Measurements from ENCODE around the gene SLIT3.

SLIT3 gene

DNA sequence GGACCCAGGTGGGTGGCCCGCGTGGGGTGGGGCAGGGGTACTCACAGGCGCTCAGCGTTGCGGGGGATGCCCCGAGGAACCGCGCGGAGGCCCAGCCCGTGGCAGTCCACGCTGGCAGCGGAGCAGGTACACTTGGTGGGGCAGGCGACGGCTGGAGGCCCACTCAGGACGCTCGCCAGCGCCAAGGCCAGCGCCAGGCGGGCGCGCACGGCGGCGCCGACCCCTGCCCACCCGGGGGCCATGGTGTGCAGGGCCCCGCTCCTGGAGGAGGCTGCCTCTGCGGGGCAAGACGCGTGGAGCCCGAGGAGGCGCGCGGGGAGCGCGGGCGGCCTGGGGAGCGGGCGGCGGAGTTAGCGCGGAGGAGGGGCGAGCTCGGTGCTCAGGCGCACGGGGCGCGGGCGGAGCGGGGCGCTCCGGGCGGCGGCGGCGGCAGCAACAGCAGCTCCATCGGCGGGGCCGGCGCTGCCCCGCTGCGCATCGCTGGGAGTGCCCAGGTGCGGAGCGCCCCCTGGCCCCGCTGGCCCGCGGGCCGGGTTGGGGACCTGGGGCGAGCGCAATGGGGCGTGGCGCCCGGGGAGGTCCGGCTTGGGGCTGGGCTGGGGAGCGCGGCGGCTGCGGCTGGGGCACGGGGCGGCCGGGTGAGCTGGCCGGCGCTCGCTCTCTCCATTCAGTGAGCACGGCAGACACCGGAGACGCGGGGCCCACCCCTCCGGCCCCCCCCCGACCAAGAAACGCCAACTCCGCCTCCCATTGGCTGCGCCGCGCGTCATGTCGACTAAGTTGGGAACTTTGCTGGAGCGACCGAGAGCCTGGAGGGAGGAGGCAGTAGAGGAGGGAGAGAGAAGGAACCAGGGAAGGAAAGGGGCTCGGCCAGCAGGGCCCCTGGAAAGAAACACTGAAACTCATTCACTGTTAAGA, at the start of gene SLIT3:
TSS of gene SLIT3 (minus strand) at position 672 of the 918 bp plus-strand sequence. CDS start at position 242, 430 bp downstream.
- no peak for DNase-seq

DNA sequence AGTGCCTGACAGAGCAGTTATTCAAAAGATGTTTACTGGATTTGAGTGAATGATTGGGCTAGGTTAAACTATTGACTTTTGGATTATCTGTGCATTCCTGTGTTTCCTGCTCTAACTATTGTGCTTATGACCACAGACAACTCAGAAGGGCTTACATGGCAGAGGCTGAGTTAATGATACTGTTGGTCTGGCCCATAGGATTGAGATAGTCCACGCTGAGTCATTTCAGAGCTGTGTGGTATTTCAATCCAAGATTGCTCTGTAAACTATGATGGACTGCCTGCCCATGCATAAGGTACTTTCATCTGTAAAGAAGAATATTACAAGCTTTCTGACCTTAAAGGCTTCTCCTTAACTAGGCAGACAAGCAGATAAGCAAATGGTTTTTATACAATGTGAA, 49.1 kb upstream of the SLIT3 start:
- DNase-seq: no peak

DNA sequence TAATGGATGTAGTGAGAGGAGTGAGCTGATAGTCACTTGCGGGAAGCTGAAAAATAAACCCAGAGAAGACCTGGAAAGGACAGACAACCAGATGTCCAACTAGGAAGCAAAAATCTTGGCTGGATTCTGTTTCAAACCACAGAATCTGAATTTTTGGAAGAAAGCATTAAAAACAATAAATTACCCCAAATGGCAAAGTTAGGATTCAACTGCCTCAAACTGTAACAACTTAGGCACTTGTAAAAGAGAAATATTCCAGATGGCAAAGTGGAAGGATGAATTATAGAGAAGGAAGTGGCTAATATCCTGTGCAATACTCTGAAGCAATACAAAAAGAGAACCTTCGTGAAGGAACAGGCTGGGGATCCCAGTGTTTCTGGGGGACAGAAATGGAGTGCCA, 46.8 kb upstream of the SLIT3 start:
- no peak for DNase-seq

DNA sequence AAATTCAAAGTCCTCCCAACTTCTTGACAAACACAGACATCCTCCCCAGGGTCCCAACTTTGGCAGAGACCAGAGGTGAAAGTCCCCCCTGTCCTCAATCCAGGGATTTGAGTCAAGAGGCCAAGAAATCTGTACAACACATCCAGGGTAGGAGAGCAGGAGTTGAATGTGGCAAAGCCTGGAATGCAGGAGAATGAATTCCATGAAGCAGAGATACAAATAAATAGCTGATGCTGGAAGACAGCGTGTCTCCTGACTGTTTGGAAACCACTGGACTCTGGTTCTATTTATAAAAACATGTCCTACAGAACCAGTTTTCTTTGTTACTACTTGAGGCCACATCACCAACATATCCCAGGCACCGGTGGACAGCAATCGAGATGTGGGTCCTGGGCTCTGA, 43.7 kb upstream of the SLIT3 start:
- DNase-seq: no peak

DNA sequence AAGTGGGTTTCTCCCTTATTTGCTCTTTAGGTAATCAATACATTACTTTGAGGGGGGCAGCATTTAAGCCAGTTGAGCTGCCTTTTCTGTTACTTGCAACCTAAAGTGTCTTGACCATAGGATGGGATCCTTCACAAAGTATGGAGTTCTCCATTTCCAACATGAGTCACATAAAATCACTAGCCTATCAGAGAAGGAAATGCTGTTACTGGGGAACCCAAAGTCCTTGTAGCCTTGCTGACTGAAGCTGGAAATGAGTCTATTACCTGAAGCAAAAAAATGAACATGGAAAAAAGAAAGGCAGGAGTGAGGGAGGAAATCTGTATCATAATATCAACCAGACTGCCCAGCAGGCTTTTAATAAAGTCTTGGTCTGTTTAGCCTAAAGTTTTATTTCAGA, 42.8 kb upstream of the SLIT3 start:
- DNase-seq: no peak

DNA sequence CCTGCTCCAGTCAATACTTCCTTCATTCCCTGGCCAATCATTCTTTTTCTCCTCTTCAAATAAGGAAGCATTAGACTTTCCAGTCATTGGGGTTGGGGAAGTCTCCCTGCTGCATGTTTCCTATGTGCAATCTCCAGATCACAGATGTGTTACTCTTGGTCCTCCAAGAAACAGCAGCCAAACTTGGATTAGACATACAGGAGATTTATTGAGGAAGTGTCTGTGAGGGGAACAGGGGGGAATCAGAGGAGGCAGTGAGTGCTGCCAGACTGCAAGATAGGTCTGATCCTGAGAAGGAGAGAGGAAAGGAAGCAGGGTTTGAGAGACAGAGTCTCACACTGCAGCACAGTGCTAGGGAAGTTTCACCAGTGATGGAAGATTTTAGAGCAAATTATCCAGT, 40.6 kb upstream of the SLIT3 start:
- no peak for DNase-seq

DNA sequence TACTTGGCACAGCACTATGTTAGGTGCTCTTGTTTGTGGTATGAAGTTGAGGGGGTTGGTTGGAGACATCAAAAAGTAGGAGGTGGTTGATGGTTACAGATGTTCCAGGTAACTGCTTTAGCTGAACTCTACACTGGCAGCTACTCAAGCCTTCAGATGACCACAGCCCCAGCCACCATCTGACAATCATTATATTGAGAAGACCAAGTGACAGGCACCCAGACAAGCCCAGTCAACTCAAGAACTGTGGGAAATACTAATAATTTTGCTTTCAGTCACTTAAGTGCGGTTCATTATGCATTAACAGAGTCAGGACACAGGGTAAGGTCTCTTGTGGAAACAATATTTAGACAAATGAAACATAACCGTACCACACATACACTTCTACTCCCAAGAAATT, 38.9 kb upstream of the SLIT3 start:
- DNase-seq: no peak

DNA sequence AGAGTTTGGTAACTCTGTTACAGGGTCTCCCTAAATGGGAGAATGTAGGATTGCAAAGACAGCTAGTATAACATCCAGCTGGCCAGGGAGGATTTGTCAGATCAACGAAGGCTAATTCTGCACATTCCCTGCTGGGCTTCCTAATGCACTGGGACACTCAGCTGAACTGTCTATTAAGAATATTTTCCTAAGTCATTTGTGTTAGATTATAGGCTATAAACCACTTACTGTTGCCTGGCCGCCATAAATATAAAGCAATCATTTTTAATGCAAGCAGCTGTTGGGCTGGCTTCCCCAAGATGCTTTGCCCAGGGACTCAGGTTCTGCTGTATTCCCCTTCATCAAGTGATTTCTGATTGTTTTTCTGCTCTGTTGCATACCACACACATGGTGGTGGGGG, 35.3 kb upstream of the SLIT3 start:
- DNase-seq: no peak

DNA sequence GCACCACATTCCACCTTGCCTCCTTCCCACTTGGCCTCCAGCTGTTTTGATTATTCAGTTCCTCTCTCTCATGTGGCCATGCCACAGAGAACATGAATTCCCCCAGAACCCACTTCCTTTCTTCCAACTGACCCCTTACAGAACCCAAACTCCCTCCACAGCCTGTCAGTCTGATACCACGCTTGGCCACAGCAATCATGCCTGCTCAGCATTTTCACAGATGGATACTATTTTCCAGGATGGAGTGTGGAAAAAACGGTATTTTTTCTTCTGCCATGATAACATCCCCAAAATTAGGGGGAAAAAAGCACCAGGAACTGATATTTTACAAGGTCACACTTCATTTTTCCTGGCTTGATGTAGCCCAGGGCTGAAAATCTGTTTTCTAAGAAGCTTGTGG, 34.9 kb upstream of the SLIT3 start:
- no peak for DNase-seq

DNA sequence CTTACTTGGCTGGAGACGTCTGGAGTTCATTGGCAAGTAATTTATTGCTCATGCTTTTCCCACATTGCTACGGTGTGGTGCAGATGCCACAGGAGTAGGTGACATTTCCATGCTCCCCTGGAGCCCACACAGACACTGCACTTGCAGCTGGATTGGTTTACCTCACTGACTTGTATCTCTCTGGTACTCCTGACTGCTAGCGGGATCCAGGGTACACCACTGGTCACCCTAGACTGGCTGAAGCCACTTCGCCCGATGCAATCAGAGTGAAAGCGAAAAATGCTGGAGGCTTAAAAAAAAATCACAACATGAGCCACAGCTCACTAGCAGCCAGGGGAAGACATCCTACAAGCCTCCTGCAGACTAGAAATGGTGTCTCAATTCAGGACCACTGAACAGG, 32.6 kb upstream of the SLIT3 start:
- no peak for DNase-seq

DNA sequence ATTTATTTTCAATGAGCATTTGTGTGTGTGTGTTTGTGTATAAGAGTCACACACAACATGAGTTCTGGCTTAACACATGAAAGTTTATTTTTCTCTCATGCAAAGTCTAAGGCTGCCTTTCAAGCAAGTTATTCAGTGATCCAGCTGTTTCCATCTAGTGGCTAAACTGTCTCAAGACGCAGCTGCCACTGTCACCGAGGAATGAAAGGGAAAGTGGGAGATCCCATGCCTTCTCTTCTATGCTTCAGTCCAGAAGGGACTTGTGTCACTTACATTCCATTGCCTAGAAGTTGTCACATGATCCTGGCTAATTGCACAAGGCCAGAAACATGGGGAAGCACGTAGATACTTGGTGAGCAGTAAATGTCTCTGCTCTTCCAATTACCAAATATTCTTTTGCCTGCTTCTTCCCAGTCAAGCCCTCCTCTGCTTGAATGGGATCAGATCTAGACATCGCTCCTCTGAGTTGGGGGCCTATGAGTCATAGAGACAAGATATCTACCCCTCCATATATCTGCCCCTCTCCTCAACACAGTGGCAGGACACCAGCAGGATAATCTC, 30.4 kb upstream of the SLIT3 start:
- DNase-seq: no peak

DNA sequence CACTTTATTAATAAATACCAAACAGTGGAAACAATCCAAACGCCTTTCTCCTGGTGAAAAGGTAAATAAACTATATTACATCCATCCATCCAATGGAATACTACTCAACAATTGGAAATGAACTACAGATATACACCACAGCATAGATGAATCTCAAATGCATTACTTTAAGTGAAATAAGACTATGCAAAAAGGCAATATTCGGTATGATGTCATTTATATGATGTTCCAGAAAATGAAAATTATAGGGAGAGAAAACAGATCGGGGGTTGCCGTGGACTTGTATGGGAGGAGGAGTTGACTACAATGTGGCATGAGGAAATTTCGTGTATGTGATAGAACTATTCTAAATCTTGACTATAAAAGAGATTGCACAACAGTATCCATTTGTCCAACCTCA, 27.5 kb upstream of the SLIT3 start:
- DNase-seq: no peak

DNA sequence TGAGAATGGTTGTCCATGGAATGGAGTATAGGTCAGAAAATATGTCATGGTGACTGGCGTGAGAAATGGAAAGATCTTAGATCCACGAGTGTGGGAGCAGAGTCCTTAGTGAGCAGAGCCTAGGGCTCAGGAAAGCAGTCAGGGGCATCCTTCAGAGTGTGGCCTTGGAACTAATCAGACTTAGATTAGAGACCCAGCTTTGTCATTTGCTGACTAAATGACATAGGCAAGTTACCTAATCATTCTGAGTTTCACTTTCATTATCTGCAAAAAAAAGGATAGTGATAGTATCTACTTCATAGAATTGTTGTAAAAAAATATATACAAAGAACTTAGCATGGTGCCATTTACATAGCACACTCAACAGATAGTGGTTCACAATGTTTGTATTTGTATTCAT, 24.3 kb upstream of the SLIT3 start:
- no peak for DNase-seq

DNA sequence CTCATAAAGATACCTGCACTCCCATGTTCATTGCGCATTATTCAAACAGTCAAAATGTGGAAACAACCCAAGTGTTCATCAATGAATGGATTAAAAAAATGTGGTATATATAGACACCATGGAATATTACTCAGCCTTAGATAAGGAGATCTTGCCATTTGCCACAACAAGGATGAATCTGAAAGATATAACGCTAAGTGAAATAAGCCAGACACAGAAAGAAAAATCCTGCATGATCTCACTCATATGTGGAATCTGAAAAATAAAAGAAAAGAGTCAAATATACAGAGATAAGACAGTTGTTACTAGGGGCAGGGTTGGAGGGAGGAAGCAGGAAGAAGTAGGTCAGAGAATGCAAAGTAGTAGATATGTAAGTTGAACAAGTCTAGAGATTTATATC, 17.6 kb upstream of the SLIT3 start:
- DNase-seq: no peak

DNA sequence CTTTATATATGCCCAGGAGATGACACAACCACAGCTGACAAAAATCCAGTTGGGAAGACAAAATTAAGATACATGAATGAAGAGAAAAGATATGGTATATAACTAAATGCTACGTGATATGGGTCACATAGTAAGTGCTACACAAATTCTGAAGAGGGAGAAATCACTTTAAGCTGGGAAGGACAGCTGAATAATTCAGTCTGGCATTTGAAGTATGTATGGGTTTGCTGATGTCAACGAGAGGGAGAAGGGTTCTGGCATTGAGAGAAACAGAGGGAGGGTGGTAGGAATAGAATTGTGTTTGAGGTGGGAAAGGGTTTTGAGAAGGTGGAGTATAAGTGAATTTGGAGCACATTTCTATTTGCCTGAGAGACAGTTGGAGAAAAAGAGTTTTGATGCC, 6.7 kb upstream of the SLIT3 start:
- DNase-seq: no peak

DNA sequence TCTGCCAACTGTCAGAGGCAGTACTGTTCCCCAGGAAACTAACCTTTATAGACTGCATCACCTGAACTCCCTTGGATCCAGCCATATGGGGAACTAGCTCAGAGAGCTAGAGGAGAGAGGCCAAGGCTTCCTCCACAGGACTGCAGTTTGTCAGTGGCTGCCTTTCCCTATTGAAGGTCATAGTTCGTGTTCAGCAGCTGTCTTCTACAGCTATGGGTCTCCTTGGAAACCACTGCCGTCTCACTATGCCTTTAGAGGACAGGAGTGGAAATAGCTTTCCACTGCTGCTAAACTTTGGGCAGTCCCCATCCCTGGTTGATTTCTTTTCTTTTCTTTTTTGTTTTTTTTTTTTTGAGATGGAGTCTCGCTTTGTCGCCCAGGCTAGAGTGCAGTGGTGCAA, 4.4 kb upstream of the SLIT3 start:
- no peak for DNase-seq

DNA sequence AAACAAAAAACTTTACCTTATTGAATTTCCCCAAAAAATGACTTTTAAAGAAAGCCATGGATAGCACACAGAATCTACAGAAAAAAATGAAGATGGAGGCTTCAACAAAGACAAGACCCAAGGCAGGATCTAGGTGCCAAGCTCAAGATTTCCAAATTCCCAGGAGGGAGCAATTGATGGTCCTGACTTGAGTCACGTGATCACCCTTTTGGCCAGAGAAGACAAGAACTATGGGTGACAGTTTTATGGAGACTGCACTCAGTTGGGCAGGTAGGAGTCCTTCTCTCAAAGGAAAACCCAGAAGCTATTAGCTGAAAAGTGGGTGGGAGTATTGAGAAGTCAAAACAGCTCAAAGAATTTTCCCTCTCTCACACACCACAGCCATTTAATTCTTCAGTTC, 3.2 kb upstream of the SLIT3 start:
- DNase-seq: no peak

DNA sequence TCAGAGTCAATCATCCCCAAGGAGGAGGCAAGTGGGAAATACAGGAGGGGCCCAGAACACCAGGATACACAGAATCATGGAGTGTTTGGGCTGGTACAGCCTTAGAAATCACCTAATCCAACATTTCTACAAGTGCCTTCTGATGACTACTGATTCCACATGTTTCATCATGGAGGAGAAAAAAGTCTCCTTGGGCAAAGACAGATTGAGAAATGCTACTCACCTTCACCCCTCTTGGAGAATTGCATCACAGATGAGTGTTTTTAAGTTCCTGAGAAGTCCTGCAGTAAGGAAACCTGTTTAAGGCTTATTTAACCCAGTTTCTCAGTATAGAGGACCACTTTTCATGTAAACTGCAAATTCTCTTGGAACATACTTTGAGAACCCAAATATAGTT, 2.2 kb upstream of the SLIT3 start:
- no peak for DNase-seq

DNA sequence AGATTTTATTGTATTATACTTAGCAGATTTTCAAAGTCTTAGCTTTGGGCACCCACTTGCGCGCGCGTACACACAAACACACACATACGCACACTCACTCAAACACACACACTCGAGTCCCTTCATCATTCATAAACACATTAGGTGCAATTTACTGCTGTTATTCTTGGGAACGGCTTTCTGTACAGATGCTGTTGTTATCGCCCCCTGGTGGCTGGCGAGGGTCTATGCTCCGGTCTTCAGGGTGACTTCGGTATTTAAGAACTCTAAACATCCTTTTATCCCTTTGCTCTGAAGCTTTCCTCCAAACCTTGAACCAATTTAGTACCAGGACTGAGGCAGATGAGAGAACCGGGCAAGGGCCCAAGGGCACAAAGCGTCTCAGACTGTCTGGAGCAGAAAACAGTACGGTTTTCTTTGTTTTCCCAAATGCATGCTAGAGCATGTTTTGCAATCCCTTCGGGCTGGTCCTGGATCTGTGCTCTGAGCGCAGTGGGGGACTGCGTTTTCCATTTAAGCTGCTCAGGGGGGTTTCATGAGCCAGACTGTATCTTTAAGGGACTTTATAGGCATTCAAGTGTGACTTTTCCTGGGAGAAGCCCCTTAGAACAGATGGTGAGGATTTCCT, 1.7 kb upstream of the SLIT3 start:
- DNase-seq: no peak

DNA sequence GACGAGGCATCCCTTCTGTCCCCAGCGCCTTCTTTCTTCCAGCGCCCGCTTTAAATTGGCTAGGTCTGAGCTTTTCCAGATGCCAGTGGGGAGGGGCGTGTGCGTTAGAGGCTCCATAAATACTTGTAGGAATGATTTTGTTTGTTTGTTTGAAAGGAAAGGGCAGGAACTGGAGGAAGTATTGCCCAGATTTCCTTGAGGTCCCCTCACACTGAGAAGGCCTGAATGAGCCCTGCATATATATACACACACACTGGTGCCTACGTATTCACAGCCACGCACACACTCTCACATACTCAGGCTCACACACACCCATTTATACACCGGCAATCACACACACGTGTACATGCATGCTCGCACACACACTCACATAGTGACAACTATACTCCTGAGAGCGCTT, 1.0 kb upstream of the SLIT3 start:
- no peak for DNase-seq

DNA sequence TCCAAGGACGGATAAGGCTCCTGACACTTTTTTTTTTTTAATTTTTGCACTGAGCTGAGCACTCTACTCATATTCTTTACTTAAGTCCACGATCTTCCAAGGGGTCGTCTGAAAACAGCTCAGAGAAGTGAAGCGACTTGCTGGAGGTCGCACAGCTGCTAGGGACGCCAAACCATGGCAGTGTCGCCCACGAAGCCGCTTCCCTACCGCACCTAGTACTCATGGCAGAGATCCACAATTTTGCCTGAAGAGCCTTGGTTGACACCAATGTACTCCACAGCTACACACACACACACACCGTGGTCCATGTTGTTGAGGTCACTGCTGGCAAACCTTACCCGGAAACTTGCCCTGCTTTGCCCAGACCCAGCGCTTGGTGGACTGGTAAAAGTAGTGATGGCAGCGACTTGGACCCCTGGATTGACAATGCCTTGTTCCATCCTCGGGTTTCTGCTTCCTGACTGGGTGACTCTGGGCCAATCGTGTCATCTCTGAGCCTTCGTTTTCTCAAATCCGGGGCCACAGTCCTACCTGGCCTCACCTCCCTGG, 521 bp upstream of the SLIT3 start:
- DNase-seq: no peak

DNA sequence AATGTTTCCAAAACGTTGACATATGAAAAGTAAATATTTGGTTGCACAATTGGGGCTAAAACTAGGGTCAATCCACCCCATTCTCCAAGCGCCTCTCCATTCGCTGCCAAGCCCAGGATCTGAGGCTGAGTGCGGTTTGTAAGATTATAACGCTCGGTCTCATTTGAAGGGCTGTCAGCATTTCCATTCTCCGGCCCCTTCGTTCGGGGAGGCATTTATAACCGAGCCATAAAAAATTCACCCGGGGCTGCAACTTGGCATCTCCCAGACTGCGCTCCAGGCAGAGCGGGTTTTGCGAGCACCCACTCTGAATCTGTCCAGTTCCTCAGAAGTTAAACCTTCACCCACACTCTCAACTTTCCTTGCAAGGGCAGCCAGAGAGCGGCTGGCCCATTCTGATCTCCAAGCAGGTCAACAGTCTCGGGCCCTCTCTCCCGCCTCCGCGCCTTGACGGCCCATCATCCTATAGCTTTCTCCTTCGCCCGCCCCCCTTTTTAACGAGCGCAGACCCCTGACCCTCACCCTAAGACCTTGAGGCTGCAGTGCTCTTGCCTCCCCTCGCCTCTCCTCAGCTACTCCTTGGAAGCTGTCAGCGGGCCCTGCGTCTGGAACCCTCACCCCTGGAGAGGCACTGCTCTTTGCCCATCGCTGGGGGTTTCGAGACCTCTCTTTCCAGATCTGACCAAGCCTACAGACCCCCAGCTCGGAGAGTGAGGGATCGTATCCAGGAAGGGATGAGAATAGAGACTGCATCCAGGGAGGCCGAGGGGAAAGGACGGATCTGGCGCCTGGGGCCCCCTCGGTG, 1.1 kb downstream of the SLIT3 start:
- no peak for DNase-seq

DNA sequence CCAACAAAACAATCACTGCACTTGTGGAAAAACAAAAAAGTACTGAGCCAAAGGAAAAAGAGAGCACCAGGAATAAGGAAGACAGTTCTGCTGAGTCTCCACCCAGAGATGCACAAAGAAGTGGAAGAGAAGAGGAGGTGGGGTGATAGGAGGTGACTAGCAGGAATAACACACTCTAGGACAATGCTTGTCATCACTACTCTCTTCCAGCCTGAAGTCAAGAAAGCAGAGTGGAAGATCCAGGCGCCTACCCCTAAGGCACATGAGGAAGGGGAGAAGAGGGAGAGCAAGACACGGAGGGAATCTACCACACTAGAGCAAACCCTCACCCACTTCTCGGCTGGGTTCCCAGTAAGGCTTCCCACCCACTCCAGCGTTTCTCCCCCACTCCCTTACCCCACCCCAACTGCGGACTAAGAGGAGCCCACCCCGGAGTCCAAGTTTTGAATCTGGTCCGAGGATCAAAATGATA, 1.7 kb downstream of the SLIT3 start:
- no peak for DNase-seq

All from activated naive CD4-positive, alpha-beta T cell (primary cell).